Measurements from ENCODE around the gene TNF.
A peak's percentile ranks its signal among the peaks of the same experiment; 100 is the strongest.
"Not testable (repeated sequence)": the region's sequence is repeated elsewhere in the genome, so short reads cannot be mapped to it uniquely, and the experiment has no call there.

The TNF gene

DNA sequence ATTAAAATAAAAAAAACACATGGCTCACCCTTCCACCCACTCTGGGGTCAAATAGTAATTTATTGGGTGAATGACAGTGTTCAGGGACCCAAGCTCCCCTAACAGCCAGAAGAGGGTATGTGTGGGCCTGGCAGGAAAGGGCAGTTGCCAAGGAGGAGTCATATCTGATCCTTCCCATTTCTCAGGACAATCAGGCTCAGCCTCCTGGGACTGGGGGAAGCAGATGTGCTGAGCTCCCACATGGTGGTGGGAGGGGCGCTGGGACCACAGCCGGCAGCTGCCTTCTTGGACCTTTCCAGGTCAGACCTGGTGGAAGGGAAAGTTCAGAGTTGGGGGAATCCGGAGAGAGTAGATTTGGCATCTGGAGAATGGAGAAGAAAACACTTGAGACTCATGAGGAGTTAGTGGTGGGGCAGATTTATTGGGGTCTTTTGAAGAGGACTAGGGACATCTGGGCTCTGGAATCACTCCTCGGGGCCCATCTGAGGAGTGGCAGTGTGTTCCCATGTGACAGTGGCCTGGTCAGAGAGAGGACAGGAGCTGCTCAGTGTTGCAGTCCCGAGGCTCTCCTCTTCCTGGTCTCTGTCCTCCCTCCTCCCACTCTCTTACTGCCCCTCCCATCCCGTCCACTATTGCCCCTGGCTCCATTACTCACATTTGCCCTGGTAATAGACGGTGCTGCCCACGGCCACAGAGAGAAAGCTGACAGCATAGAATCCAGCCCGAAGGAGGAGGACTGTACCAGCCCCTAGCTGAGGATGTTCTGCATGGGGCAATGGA lies 13.7 kb downstream of the TNF start:
- DNase-seq: peak; percentile 46

GRCh38 chr6:31590691-31591090 lies 15.3 kb downstream of the TNF start:
- not testable (repeated sequence) for DNase-seq

DNA sequence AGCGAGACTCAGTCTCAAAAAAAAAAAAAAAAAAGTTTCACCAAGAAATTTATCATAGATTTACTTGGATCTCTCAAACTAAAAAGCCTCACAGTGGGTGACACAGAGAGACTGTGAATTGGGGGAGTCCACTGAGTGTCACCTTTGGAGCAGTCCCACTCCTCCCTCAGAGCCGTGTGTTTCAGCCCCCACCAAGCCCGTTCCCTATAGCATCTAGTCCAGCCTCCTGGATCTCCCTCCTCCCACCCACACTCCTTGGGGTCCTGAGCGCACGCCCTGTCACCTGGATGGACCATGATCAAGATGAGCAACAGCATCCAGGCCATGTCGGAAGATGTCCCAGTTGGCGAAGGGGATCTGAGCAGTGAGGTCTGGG lies 17.0 kb downstream of the TNF start:
- no peak for DNase-seq

- peak; percentile 89 for DNase-seq
Observed at GRCh38 chr6:31597006-31597405, 21.6 kb downstream of the TNF start.

DNA sequence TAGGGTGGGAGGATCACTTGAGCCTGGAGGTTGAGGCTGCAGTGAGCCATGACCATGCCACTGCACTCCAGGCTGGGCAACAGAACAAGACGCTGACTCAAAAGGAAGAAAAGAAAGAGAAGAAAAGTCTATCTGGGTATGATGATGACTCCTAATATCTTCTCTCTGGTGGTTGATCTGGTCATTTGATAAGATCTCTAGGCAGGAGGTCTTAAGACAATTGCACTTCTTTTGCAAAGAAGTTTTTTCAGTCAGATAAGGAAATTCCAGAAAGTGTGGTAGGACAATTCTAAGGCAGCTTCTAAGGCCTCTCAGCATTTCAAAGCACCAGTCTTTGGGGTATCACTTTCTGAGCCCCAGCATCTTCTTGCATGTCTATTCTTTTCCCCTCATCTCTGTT lies 32.0 kb downstream of the TNF start:
- peak; percentile 36 for DNase-seq

- peak; percentile 71 for DNase-seq
Observed at GRCh38 chr6:31609519-31610406, 34.4 kb downstream of the TNF start.

DNA sequence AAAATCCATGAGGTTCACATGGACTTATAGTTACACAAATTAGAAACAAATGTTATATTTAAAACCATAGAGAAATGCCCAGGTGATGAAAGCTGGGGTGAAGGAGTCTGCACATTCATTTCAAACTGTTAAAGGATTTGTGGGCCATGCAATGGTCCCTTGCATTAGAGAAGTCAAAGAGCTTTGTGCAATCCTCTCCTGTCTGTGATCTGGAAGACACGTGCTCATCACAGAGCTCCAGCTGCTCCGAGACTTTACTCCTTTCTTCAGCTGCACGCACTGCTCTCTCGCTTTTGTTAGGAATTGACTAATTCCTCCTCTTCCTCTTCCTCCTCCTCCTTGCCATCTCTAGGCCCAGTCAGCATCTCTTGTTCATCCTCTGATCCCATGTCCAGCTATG lies 35.6 kb downstream of the TNF start:
- no peak for DNase-seq

- no peak for DNase-seq
Observed at GRCh38 chr6:31614075-31614619, 38.8 kb downstream of the TNF start.

- DNase-seq: peak; percentile 60
Observed at GRCh38 chr6:31614684-31615578, 39.6 kb downstream of the TNF start, which contains the start of gene AIF1. AIF1 (plus strand) TSS chr6:31615234; CDS start chr6:31615330, 96 bp downstream.

DNA sequence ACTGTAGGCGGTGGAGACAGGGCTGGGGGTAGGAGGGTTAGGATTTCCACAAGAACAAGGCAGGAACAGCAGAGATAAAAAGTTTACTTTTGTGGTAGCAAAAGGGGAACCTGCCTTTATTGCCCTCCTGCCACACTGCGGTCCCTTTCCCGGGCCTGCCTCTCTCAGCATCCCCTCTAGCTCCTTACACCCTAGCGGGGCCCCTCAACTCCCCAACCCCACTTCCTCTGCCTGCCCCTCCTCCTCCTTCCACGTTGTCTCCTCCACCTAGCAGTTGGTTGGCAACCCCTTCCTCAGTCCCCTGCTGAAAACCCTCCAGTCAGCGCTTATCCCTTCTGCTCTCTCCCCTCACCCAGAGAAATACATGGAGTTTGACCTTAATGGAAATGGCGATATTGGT lies 40.4 kb downstream of the TNF start:
- DNase-seq: peak; percentile 92

DNA sequence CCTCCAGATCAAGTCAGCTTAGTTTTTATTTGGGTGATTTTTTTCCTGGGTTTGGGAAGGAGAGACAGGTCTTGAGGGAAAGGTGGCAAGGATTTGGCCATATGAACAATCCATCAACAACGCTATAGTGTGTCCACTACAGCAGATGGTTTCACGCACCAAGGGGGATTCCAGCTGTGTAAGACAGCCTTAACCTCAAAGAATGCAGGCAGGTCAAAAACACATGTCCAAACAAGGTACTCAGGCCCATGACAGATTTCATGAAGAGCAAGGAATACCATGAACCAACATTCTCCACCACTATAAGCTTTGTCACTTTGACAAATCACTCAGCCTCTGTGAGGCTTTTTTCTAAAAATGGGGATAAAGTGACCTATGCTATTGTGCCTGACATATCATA lies 41.6 kb downstream of the TNF start:
- no peak for DNase-seq

DNA sequence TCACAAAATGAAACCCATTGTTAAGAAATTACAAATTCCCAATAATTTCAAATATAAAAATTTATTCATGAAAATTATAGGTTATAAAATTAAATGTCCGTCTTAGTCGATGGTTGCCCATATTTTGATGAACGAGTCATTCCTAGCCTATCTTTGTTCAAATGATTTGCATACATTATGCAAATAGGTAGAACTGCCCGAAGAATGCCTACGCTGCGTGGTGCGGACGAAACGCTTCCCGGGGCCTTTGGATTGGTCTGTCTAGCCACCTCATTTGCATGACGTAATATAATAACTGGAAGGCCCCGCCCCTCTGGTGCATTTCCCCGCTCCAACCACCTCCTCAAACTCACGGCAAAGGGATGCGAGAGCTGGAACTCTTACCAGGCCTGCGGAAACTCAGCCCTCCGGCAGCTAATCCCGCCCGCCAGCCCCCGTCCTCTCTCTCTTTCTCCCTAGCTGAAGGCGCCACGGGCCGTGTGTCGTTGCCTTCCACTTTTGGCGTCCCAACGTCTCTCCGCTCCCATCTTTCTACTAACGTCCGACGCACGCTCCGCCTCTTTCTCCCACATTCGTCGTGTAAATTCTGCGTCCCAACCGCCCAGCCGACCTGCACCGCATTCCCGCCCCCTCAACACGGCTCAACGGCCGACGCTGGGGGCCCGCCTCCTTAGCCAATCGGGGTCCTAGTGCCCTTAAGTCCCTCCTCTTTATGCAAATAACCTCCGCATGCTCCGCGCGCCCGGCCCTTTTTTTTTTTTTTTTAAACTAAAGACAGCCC lies 44.6 kb downstream of the TNF start:
- DNase-seq: peak; percentile 100

- DNase-seq: peak; percentile 92
Observed at GRCh38 chr6:31620586-31621319, 45.4 kb downstream of the TNF start, which contains the start of gene PRRC2A. PRRC2A (plus strand) TSS chr6:31620715; CDS start chr6:31622790, 2,075 bp downstream.

DNA sequence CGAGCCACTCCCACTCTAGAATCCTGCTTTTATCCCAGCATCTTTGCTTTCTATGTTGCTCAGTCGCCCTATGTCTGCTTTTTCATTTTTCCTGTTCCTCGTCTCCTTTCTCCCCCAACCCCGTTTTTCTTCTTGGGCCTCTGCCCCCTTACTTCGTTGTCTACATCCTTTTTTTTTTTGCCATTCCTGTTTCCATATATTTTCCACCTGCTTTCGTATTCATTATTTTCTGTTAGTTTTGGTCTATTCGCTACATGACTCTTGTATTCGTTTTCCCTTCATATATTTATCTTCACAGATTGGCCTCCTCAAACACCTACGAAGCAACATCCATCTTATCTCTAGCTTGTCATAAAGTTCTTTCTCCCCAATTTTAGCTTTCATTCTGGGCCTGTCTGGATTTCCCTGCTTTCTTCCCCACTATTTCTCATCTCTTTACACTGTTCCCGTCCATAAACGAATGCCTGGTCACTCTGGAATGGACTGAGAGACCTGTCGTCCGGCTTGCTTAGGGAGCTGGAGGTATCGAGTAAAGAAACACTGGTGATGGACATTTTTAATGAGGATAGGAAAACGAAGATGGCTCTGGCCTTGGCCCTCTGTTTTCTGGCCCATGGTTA lies 46.1 kb downstream of the TNF start:
- DNase-seq: no peak

DNA sequence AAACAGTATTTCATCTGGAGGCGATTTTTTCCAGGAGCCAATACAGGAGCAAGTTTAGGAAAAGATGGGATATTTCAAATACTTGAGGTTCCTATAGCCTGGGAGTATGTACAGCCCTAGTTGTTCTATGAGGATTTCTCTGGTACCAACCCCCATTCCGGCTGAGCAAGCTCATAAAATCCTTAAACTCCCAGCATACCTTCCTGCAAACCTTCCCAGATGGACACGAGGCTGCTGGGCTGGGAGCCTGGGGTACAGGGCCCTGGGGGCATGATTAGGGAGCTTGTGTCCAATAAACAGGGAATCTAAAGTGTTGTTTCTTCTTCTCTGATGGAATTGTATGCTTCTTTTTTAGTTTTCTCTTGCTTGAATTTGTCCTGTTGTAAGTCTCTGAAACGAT lies 46.6 kb downstream of the TNF start:
- no peak for DNase-seq

DNA sequence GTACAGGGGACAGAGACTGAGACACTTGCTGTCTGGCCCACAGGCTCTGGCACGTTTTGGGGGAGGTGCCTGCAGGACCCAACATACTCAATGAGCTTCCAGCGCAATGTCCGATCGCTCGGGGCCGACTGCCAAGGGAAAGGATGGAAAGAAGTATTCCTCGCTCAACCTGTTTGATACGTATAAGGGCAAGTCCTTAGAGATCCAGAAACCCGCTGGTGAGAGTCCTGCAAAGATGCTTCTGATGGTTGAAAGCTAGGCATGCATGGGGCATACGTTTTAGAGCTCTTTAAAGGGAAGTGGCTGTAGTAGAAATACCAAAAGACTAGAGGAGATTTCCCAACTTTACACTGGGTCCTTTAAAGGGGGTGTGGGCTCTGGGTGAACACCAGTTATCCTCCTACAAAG lies 47.3 kb downstream of the TNF start:
- peak; percentile 42 for DNase-seq

- DNase-seq: no peak
Observed at GRCh38 chr6:31624070-31624469, 48.7 kb downstream of the TNF start.

DNA sequence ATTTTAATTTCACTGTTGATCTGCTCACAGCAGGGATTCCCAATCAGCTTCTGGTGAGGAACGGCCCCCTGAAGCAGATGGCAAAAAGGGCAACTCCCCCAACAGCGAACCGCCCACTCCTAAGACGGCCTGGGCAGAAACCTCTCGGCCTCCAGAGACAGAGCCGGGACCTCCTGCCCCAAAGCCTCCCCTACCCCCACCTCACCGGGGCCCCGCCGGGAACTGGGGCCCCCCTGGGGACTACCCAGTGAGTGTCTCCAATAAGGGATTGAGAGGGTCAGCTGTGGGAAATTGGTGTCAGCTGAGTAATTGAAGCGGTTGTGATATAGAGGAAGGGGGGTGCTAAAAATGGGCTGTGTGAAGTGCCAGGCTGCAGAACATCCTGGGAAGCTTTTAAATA lies 51.6 kb downstream of the TNF start:
- no peak for DNase-seq

DNA sequence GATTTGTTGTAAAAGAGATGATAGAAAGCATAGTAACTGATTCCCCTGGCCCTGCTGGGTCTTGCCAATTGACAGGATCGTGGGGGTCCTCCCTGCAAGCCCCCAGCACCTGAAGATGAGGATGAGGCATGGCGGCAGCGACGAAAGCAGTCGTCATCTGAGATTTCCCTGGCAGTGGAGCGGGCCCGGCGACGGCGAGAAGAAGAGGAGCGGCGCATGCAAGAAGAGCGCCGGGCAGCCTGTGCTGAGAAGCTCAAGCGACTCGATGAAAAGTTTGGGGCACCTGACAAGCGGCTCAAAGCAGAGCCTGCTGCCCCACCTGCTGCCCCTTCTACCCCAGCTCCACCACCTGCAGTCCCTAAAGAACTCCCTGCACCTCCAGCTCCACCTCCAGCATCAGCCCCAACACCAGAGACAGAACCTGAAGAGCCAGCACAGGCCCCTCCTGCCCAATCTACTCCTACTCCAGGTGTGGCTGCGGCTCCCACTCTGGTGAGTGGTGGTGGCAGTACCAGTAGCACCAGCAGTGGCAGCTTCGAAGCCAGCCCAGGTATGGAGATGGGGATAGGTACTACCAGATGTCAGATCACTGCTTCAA lies 52.4 kb downstream of the TNF start:
- DNase-seq: no peak

Measured in hematopoietic multipotent progenitor cell treated with erythropoietin and hydrocortisone succinate and interleukin-3 and kit ligand, for 4 days (in vitro differentiated cells).